Motor neuron (in vitro differentiated cells): ENCODE results near the gene THSD4. TPM values are rescaled to one million over a fixed set of nuclear protein-coding genes. Genes with fewer than 3 reads are reported as not detected.

ENCODE experiments used
- ATAC-seq, 8 experiments: fragments of 200-7000 bp; cut with Tn5 transposase; replicated peaks in 6 of 8; 2 replicates each; pipeline ENCODE4 v1.8.0; 2021; ENCODE audit warnings: mild to moderate bottlenecking in 8 of 8, moderate library complexity in 8 of 8
- H3K27ac ChIP-seq, 2 donors: fragments of 250-450 bp; sonication (Bioruptor Pico); 2 replicates each; pipeline ENCODE4 v1.9.0; 2021; ENCODE audit warnings: antibody characterized with exemption in 2 of 2, mild to moderate bottlenecking in 2 of 2, moderate library complexity in 1 of 2
- H3K4me1 ChIP-seq, 2 donors: fragments of 250-450 bp; sonication (Bioruptor Pico); replicated peaks in 1 of 2; 2 replicates each; pipeline ENCODE4 v1.6.1; 2021; ENCODE audit warnings: antibody characterized with exemption in 2 of 2, mild to moderate bottlenecking in 2 of 2, moderate library complexity in 1 of 2
- H3K4me3 ChIP-seq, 5 donors: fragments of 250-450 bp; sonication (Bioruptor Pico); 2 replicates each; pipeline ENCODE4 v1.9.0; 2021; ENCODE audit warnings: antibody characterized with exemption in 5 of 5, mild to moderate bottlenecking in 5 of 5, moderate library complexity in 4 of 5
- WGBS, 10 experiments: fragments of 450-650 bp; shearing (Covaris generic); methylation state at CpG; one replicate each; pipeline ENCODE4 v1.0.0; 2022; 5-methylcytosine and 5-hydroxymethylcytosine counted together
- in situ Hi-C, 9 experiments: fragments of 400-800 bp; cut with MboI; loops; one replicate each; pipeline ENCODE4 v1.15.0; 2021; ENCODE audit warnings: low sequenced_read_pairs in 9 of 9, low pct_unique_long_range_greater_than_20kb in 2 of 9; ENCODE audit not compliant: unreplicated experiment in 9 of 9
- total RNA-seq, 8 experiments: library from RNA; unstranded; fragments of 300-600 nt; gene quantifications; 2 replicates each; pipeline versions ENCODE4 v1.2.3 to v1.2.4, GENCODE V29; 2022

Gene THSD4
- total RNA-seq, 8 experiments from 2014 or later: 1.3 to 28.4 (median 6.7) TPM

DNA sequence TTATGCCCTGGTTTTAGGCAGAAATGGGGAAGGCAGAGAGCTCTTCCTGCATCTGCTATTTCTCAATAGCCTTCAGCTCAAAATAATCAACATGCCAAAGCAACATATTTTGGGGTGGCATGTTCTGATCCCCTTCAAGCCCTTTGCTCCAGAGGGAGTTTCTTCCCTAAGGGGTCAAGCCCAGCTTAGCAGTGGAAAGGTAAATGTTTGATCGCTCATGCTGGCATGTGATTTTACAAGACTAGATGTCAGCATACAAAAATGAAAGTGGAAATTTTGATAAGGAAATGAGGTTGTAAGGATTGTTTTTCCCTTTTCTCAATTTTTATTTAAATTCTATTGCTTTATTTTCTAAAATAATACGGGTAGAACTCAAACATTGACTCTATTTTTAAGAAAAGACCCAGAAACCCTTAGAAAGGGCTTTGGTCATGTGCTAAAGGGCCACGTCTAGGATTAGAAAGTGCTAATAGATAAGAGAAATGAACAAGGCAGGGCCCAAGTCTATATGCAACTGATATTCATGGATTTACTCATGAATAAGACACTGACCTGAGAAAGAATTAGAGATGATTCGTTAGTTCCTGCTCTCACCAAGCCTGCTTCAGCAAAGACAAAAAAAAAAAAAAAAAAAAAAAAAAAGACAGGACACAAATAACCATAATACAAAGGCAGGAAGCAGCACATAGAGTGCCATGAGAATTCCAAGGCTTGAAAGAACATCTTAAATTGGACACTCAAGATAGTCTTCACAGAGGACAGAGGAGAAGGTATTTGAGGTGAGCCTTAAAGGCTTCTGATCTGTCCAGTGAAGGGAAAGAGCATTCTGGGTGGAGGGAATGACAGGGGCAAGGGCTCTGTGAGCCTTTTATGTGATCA is 640.1 kb downstream of the THSD4 start:
- WGBS, 10 experiments: 44 to 100% (median 71%) methylated on average over 2 to 4 of the region's 4 CpGs; no CpG with 5 or more reads in 1 of the 10 experiments
- in situ Hi-C loops: loop anchor here in 1 of 9 experiments (25.0 kb wide), 1 partner anchor 407 kb away; no protein-coding TSS in a partner anchor
- Histone ChIP-seq H3K27ac (no peak overlapping the region), H3K4me1 (no peaks in the 10 kb centered on the region), H3K4me3 (no peak overlapping the region)
- peak in 2 of 8 experiments; percentile 62 to 64 for ATAC-seq

DNA sequence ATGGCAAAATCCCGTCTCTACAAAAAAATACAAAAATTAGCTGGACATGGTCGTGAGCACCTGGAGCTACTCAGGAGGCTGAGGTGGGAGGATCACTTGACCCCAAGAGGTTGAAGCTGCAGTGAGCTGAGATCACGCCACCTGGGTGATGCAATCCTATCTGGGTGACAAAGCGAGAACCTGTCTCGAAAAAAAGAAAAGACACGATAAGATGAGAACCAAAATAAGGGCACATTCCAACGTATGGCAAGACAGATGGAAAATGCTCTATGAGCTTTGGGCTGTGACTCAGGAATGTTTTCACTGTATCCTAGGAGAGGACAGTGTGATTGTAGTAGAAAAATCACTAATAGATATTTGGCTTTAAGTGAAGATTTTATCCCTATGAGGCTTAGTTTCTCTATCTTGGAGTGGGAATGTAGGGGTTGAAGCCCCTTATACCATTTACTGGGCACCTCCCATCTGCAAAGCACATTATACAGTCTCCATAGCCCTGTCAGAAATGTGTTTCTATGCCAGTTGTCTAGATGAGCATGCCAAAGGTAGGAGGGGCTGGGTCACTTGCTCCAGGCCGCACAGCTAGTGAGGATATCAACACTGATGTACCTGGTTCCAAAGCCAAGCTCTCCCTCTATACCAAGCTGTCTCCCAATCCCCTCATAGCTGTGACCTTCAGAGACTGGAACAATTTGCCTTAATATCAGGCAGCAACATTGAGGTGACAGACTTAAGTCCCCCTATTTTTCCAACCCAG is 641.5 kb downstream of the THSD4 start:
- Histone ChIP-seq H3K27ac (no peak overlapping the region), H3K4me1 (no peaks in the 10 kb centered on the region), H3K4me3 (no peak overlapping the region)
- ATAC-seq: no peak
- 66 to 100% (median 93%) methylated on average over 4 to 8 of the region's 8 CpGs for WGBS, 10 experiments
- in situ Hi-C loops: loop anchor here in 1 of 9 experiments (25.0 kb wide), 1 partner anchor 406 kb away; no protein-coding TSS in a partner anchor

DNA sequence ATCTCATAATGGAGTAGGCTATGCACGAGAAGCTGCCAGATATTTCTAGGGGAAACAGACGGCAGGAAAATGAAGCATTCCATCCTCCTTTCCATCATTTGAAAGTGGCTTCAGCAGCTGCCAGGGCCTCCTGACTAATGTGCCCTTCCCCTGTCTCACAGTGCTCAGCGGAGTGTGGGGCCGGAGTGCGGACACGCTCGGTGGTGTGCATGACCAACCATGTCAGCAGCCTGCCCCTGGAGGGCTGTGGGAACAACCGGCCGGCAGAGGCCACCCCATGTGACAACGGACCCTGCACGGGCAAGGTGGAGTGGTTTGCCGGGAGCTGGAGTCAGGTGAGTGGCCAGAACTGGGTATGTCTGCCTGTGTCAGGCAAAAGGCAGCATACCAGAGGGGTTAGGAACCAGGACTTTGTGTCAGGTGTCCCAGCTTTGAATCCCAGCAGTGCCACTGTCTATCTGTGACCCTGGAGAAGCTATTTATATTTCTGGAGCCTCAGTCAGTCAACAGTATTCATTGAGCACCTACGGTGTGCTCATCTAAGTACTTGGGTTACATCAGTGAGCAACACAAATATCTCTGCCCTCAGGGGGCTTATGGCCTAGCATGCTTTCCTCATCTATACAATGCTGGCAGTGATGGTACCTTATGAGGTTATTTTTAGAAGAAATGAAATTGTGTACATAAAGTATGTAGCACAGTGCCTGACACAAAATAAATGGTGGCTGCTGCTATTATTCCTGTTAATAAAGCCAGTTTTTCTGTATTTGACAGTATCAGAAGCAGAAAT is 642.7 kb downstream of the THSD4 start:
- Histone ChIP-seq H3K27ac (no peak overlapping the region), H3K4me3 (no peak overlapping the region), H3K4me1 (no peaks in the 10 kb centered on the region)
- no peak for ATAC-seq
- in situ Hi-C loops: loop anchor here in 1 of 9 experiments (25.0 kb wide), 1 partner anchor 404 kb away; no protein-coding TSS in a partner anchor
- 41 to 100% (median 100%) methylated on average over 1 to 5 of the region's 13 CpGs; no CpG with 5 or more reads in 5 of the 10 experiments for WGBS, 10 experiments

DNA sequence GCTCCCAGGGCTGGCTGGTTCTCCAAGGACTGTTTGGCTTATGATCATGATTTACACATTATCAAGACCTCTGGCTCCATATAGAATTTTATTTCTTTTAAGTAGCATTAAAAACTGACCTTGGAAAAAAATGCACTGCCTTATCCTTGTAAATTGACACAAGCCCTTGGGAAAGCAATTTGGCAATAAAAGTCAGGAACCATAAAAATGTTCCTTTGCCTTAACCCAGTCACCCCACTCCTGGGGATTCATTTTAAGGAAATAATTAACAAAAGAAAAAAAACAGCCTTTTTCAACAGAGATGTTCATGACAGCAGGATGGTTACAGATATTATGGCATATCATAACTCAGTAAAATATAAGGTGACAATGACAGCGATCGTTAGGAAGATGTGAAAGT is 643.4 kb downstream of the THSD4 start:
- 80 to 100% (median 100%) methylated on average over 2 of the region's 2 CpGs; no CpG with 5 or more reads in 3 of the 10 experiments for WGBS, 10 experiments
- in situ Hi-C loops: loop anchor here in 1 of 9 experiments (25.0 kb wide), 1 partner anchor 404 kb away; no protein-coding TSS in a partner anchor
- Histone ChIP-seq H3K4me1 (no peaks in the 10 kb centered on the region), H3K27ac (no peak overlapping the region), H3K4me3 (no peak overlapping the region)
- ATAC-seq: peak in 1 of 8 experiments; percentile 47

DNA sequence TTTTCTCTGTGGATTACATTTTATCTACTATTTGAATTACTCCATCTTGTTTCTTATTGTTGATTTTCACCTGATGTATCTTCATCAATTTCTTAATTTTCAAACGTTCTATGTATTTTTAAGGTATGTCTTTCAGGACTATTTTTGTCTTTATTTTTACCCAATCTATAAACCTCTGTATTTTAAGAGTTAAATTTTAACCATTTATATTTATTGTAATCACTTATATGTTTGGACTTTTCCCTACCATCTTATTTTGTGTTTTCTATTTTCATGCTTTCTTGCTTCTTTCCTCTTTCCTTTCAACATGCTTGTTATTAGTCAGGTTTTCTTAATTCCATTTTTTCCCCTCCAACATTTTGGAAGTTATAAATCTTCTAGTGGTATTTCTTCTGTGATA is 645.6 kb downstream of the THSD4 start:
- ATAC-seq: no peak
- no peak overlapping the region for H3K27ac ChIP-seq
- WGBS, 10 experiments: 50 to 100% (median 87%) methylated on average over 1 of the region's 1 CpG
- H3K4me3 ChIP-seq: no peak overlapping the region
- H3K4me1 ChIP-seq: no peaks in the 10 kb centered on the region
- in situ Hi-C loops: loop anchor here in 1 of 9 experiments (25.0 kb wide), 1 partner anchor 401 kb away; no protein-coding TSS in a partner anchor

DNA sequence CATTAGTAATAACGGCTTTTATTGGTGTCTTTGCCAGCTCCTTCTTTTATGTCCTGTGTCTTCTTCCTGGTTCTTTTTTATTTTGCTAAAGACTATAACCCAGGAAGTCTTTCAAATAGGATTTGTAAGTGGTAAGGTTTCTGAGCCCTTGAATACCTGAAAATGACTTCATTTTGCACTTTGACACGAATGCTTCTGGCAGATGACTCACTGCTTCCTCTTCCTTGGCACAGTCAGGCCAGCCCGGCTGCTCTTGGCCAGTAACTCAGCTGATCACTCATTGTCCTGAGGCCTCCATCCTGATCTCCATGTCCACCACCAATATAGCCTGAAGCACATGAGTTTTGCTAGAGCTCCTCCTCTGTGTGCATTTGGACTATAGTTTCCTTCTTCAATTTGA is 646.4 kb downstream of the THSD4 start:
- in situ Hi-C loops: loop anchor here in 1 of 9 experiments (25.0 kb wide), 1 partner anchor 401 kb away; no protein-coding TSS in a partner anchor

DNA sequence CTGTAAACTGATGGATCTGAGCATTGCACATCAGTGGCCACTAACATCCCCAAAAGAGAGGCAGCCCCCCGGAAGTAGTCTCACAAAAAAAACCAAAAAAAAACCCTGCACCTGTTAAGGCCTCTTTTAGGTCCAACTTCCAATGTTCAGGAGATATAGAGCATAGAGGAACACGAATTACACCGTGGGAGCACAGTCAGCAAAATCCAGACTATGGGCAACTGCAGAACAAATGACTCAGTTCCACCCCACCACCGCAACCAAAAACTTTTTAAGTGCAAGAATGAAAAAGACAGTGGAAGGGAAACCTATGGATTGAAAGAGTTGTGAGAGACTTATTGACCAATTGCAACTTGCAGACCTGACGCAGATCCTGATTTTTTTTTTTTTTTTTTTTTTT is 652.9 kb downstream of the THSD4 start:
- Histone ChIP-seq H3K4me1 (no peaks in the 10 kb centered on the region), H3K27ac (no peak overlapping the region), H3K4me3 (no peak overlapping the region)
- ATAC-seq: no peak
- 59 to 100% (median 89%) methylated on average over 1 to 5 of the region's 5 CpGs; no CpG with 5 or more reads in 1 of the 10 experiments for WGBS, 10 experiments
- in situ Hi-C loops: loop anchor here in 1 of 9 experiments (25.0 kb wide), 1 partner anchor 394 kb away; no protein-coding TSS in a partner anchor

More for the DNA sequence above, 646.4 kb downstream of the THSD4 start:
- no peak overlapping the region for H3K4me3 ChIP-seq
- peak in 3 of 8 experiments; percentile 18 to 100 (median 99) for ATAC-seq
- 0 to 100% (median 80%) methylated on average over 1 to 3 of the region's 3 CpGs for WGBS, 10 experiments
- H3K27ac ChIP-seq: no peak overlapping the region
- H3K4me1 ChIP-seq: no peaks in the 10 kb centered on the region

DNA sequence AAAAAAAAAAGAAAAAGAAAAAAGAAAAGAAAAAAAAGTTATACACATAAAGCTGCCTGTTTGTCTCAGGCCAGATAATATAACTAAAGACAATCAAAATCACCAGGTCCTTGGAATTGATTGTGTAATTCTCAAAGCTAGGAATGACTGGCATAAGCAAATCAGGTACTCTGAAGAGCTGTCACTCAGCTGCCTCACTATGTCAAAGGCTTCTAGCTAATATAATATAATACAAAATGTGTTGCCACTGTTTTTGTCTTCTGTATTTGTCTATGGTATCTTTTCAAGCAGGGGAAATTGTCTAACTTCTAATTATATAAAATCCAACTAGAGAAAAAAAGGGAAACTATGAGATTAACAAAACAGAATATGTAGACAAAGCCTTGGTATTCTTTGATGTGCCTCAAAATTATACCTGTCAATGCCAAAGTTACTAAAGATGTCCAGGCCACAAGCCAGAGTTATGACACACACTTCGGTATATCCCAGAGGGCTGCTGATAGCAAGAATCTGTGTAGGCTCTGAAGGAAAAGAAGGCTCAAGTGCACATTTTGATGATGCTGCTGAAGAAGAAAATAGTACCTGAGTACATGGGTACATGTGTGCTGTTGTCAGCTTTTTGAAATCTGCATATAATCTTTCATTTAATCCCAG is 658.1 kb downstream of the THSD4 start:
- no peak for ATAC-seq
- no peak overlapping the region for H3K27ac ChIP-seq
- in situ Hi-C loops: loop anchor here in 1 of 9 experiments (25.0 kb wide), 1 partner anchor 389 kb away; no protein-coding TSS in a partner anchor

DNA sequence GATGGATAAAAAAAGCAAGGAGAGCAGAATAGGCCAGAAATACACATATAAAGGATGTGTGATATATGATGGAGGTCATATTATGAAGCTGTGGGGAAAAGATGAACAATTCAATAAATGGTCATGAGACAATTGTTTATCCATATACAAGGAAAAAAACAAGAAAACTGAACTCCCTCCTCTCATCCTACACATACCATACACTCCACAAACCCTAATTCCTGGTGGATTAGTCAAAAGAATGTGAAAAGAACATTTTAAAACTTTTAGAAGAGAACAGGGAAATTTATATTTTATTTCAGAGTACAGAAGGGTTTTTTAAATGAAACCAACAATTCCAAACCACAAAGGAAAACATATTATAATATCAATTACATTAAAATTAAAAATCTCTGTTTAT is 660.6 kb downstream of the THSD4 start:
- no peak overlapping the region for H3K4me3 ChIP-seq
- in situ Hi-C loops: no loop called here
- ATAC-seq: no peak

More for the DNA sequence above, 658.1 kb downstream of the THSD4 start:
- Histone ChIP-seq H3K4me3 (no peak overlapping the region), H3K4me1 (no peaks in the 10 kb centered on the region)
- WGBS, 10 experiments: 33 to 100% (median 100%) methylated on average over 1 of the region's 1 CpG; no CpG with 5 or more reads in 3 of the 10 experiments

DNA sequence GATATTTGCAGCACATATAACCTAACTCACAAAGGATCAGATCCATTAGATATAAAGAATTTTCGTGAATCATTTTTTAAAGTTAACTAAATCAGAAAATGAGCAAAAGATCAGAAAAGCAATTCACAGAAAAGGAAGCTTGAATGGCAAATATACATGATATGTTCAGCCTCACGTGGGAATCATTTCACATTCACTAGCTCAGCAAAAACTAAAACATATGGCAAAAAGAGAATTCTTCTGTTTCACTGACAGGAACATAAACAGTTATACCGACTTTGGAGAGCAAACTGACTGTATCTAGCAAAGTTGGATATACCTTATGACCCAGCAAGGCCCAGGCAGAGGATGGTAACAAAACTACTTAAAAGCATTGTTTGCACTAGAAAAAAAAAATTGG is 661.0 kb downstream of the THSD4 start:
- Histone ChIP-seq H3K27ac (no peak overlapping the region), H3K4me3 (no peak overlapping the region), H3K4me1 (no peaks in the 10 kb centered on the region)
- 13 to 97% (median 85%) methylated on average over 2 to 3 of the region's 3 CpGs for WGBS, 10 experiments
- in situ Hi-C loops: no loop called here
- ATAC-seq: no peak

More for the DNA sequence above, 660.6 kb downstream of the THSD4 start:
- no peaks in the 10 kb centered on the region for H3K4me1 ChIP-seq
- H3K27ac ChIP-seq: no peak overlapping the region

DNA sequence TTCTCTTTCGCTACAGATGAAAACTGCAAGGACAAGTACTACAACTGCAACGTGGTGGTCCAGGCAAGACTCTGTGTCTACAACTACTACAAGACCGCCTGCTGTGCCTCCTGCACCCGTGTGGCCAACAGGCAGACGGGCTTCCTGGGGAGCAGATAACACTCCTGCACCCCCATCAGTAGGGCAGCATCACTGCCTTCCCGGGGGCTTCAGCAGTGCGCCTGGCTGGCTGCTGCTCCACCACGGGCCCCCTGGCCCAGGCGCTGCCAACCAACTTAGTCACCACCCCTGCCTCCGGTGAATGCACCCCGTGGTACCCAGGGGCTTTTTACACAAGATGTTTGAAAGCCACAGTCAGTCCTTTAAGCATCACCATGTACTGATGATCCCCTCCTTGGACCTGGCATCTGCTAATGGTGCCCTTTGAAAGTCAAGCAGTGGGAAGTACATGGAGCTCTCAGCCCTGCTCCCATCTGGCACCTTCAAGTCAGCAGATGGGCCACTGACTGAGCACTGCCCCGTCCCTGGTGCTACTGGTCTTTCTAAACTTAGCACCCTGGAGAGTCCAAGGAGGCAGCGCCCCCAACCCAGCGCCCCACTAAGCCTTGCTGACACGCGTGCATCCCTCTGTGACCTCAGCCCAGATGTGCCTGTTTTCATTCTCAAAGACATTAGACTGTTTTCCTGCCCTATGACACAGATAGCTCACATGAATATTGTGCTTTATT is 662.1 kb downstream of the THSD4 start:
- H3K27ac ChIP-seq: no peak overlapping the region
- ATAC-seq: no peak
- 72 to 100% (median 80%) methylated on average over 1 to 7 of the region's 16 CpGs; no CpG with 5 or more reads in 3 of the 10 experiments for WGBS, 10 experiments
- in situ Hi-C loops: no loop called here
- peaks cover 0 to under 1% of the 10 kb centered on the region in 2 donors for H3K4me1 ChIP-seq
- no peak overlapping the region for H3K4me3 ChIP-seq
